Peyer's patch (tissue), 4 donors: ENCODE data around the gene CTRB2.

Source experiments
- CTCF ChIP-seq, 6 experiments: fragments of 450-650 bp in 4 of 6; fragments of 200-600 bp in 2 of 6; sonication (generic) in 1 of 6; IDR thresholded peaks; one replicate each; pipeline ENCODE4 v1.5.1; 2017 to 2019; ENCODE audit warnings: antibody characterized with exemption in 6 of 6, mild to moderate bottlenecking in 3 of 6, moderate library complexity in 1 of 6
- POLR2A ChIP-seq, 2 donors: fragments of 450-650 bp; IDR thresholded peaks; one replicate each; pipeline ENCODE4 v1.5.1; 2017; ENCODE audit warnings: antibody characterized with exemption in 2 of 2, mild to moderate bottlenecking in 2 of 2, moderate library complexity in 2 of 2

DNA sequence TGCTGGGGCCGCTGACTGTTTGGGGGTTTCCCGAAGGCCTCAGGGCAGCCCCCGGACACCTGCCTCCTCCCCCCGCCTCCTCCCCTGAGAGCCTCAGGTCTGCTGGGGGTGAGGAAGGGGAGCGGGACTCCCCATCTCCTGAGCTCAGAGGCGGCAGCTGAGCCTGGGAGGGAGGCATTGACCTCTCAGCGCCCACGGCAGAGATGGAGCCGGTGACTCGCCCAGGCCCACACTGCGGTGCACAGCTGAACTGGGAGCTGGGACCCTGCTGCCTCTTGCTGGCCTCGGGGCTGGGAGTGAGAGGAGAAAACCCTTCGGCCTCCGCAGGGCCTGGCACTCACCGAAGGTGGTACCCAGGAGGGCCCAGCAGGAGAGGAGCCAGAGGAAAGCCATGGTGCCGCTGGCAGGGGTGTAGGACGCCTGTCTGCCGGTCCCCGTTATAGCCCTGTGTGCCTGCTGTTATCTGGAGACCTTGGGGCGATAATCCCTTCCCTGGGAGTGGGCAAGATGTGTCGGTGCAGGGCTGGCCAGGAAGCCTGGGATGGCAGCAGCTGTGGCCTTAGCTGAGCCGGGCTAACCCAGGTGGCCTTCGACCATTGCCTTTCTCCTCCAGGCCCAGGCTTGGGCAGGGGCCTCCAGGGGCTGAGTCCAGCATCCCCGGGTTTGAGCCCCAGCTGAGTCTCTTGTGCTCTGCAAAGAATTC, at the start of gene CTRB2:
- TF ChIP-seq CTCF (IDR thresholded peaks at IDR 0.05) (no peak), POLR2A (IDR thresholded peaks at IDR 0.05) (no peak)
